LNCaP clone FGC (cell line): ENCODE measurements around the gene RALB.

ENCODE experiments used
- DNase-seq: peaks from one replicate; pipeline ENCODE4 v3.0.0-alpha.2; 2011; ENCODE audit warnings: low read depth
- H3K4me3 ChIP-seq: 2 replicates; pipeline ENCODE4 v1.5.1; 2011; ENCODE audit warnings: mild to moderate bottlenecking, low read depth, low read length, control low read depth
- TF ChIP-seq, protein P1 (sequence below): IDR thresholded peaks from 2 replicates; pipeline ENCODE4 v1.5.1; 2012; ENCODE audit warnings: mild to moderate bottlenecking; ENCODE audit not compliant: control insufficient read depth, insufficient read depth; ENCODE audit errors: extremely low read depth

RALB gene

DNA sequence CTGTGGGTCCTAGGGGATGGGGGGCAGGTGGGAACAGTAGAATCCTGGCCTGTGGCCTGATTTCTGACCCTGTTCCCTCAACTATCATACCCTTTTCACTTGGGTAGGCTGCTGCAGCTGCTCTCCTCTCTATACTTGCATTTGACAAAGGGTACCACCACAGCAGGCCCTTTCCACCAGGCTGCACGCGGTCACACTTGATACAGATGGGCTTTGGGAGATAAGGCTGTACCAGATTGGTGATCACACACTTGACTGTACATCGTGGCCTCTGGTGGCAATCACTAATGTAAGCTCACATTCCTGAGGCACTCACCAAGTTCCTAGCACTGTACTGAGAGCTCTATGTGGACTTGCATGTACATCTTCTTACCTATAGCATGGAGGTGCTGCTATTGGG is 1.6 kb upstream of the RALB start:
- TF ChIP-seq, protein P1, sequence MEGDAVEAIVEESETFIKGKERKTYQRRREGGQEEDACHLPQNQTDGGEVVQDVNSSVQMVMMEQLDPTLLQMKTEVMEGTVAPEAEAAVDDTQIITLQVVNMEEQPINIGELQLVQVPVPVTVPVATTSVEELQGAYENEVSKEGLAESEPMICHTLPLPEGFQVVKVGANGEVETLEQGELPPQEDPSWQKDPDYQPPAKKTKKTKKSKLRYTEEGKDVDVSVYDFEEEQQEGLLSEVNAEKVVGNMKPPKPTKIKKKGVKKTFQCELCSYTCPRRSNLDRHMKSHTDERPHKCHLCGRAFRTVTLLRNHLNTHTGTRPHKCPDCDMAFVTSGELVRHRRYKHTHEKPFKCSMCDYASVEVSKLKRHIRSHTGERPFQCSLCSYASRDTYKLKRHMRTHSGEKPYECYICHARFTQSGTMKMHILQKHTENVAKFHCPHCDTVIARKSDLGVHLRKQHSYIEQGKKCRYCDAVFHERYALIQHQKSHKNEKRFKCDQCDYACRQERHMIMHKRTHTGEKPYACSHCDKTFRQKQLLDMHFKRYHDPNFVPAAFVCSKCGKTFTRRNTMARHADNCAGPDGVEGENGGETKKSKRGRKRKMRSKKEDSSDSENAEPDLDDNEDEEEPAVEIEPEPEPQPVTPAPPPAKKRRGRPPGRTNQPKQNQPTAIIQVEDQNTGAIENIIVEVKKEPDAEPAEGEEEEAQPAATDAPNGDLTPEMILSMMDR, result no peak
- no peak overlapping the region for H3K4me3 ChIP-seq
- no peak for DNase-seq

DNA sequence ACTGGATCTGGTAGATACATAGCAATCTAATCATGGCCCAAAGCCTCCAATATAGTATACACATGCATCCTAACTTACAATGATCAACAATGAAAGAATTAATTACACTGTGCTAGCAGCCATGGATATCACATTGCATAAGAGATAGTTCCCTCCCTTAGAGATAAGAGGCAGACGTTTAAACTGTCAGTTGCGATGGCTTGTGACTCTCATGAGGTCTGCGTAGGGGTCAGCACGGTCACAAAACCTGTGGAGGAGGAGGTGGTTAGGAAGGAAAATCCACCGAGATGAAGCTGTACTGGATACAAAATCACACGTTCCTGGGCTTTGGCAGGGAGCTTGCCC is 800 bp upstream of the RALB start:
- H3K4me3 ChIP-seq, result peak overlapping the region; percentile 68
- no peak for DNase-seq
- TF ChIP-seq, protein P1, result no peak

DNA sequence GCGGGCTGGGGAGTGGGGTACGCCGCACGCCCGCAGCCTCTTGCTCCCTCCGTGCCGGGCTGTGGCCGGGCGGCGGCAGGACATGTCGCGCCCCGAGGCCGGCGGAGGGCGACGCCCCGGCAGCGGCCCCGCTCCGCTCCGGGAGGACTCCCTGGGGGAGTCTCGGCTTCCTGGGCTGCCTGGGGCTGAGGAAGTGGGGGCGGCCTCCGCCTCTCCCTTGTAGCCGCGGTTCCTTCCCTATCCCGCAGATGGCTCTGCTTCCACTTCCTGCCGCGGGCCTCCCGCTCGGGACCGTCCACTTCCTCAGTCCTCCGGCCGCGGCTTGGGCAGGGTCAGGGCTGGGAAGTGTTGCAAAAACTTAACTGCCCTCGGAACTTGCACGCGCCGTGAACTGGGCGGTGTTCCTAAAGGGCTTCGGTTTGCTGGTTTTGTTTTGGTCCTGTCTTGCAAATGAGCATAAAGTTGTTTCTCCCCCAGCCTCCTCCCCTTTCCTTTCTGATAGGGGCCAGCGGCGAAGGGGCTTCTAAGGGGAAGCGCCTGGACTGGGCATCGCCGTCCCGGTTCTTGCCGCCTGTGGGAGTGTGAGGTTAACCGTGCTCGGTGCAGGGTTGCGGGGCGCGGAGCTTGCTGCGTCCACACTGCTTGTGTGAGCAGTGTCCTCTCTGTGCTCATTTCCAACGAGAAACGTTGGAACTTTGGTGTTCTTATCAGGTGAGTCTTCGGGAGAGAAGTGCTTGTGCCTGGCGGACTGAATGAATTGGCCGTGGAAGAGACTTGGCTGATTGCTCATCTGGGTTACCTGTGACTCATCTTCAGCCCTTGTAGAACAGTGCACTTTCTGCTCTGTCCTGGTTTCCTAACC is 600 bp downstream of the RALB start:
- peak overlapping the region; percentile 68 for H3K4me3 ChIP-seq
- no peak for DNase-seq
- TF ChIP-seq, protein P1, result peak; percentile 53

DNA sequence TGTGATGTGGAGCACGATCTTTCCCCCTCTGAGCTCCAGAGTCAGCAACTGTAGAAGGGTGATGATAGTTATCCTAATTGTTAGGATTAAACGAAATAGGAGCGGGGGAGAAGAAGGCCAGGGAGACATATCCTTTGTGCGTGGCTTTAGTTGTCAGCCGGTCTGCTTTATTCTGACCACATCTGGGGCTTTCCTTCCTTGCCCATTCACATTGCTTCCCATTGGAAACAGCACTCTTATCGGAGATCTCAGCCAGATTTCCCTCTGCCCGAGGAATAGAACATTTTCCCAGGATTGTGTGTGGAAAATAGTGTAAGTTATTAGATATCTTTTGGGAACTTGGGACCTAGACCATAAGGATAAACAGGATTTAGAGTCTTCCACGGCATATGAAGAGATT is 1.5 kb downstream of the RALB start:
- H3K4me3 ChIP-seq, result peak overlapping the region; percentile 68
- TF ChIP-seq, protein P1, result no peak
- no peak for DNase-seq

DNA sequence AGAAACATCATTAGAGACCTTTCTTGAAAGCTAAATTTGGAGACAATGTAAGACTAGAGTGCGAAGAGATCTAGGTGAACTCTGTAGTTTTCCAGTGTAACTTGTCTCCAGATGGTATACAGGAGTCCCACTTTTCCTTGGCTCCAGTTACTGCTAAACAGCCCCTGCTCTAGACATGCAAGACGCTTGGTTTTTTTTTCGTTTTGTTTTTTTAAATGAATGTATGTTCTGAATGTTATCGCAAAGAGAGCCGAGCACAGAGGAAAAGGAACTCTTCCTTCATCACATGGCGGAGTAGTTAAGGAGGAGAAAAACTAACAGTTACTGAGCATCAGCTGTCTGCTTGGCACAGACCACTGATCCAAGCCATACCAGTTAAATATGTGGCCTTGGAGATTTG is 2.4 kb downstream of the RALB start:
- no peak for DNase-seq
- TF ChIP-seq, protein P1, result no peak
- H3K4me3 ChIP-seq, result no peak overlapping the region

DNA sequence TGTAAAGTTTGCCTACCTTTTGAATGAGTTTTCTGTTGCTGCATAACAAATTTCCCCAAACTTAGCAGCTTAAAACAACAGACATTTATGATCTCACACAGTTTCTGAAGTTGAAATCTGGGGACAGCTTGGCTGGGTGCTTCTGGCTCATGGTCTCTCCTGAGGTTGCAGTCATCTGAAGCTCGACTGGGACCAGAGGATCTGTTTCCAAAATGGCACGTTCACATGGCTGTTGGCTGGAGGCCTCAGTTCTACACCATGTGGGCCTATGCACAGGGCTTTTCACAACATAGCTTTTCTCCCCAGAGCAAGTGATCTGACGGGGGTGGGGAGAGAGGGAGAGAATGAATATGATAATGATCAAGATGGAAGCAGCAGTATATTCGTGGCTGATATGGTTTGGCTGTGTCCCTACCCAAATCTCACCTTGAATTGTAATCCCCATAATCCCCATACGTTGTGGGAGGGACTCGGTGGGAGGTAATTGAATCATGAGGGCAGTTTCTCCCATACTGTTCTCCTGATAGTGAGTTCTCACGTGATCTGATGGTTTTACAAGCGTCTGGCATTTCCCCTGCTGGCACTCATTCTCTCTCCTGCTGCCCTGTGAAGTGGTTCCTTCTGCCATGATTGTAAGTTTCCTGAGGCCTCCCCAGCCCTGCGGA is 3.5 kb downstream of the RALB start:
- H3K4me3 ChIP-seq, result no peak overlapping the region
- TF ChIP-seq, protein P1, result no peak
- DNase-seq, result no peak
